Measurements from ENCODE around the gene LAG3. TPM values are rescaled to one million over a fixed set of nuclear protein-coding genes. Genes with fewer than 3 reads are reported as not detected.

LAG3 gene
- total RNA-seq, 1 experiment from 2014 or later, result 0.25 TPM

GRCh38 chr12:6821591-6822425 is 49.5 kb downstream of the LAG3 start, which contains the start of gene GPR162:
GPR162 (plus strand) TSS chr12:6821821; CDS start chr12:6823899, 2,078 bp downstream.
- DNase-seq (ENCODE audit: extremely low read depth, low read depth), result no peak

DNA sequence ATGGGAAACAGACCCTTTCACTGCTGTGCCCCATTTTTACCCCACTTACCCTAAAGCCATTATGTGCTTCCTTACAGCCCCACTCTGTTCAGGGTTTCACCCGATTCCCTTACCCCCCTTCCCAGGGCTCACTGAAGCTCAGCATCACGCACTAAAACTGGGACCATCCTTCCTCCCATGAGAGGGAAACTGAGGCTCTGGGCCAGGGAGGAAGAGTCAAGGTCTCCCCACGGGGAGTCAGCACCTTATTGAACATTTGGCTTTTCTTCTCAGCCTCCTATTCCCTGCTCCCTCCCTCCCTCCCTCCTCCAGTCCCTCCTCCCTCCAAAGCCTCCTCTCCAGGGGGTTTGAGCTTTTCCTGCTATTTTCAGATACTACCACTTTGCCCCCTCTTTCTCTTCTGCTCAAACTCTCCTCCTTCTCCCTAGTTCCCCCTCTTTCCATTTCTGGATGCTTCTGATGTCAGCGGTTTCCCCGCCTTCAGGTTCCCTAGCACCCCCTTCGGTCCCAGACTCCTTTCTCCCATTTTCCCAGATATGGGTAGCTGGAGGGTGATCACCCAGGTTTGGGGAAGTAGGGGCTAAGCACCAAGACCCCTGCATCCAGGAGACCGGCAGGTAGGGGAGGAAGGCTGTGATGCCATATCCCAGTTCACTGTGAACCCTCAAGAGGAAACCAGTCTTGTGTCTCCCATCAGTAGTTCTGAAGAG is 50.3 kb downstream of the LAG3 start:
- DNase-seq (ENCODE audit: extremely low read depth, low read depth), result no peak

- DNase-seq (ENCODE audit: extremely low read depth, low read depth), result no peak
Observed at GRCh38 chr12:6823182-6824084, 51.1 kb downstream of the LAG3 start.

- DNase-seq (ENCODE audit: extremely low read depth, low read depth), result no peak
Observed at GRCh38 chr12:6824085-6824775, 51.9 kb downstream of the LAG3 start.

GRCh38 chr12:6824901-6825381 is 52.6 kb downstream of the LAG3 start:
- no peak for DNase-seq (ENCODE audit: extremely low read depth, low read depth)

GRCh38 chr12:6825398-6826124 is 53.2 kb downstream of the LAG3 start:
- DNase-seq (ENCODE audit: extremely low read depth, low read depth), result peak; percentile 69

GRCh38 chr12:6826125-6826733 is 53.9 kb downstream of the LAG3 start:
- DNase-seq (ENCODE audit: extremely low read depth, low read depth), result no peak

DNA sequence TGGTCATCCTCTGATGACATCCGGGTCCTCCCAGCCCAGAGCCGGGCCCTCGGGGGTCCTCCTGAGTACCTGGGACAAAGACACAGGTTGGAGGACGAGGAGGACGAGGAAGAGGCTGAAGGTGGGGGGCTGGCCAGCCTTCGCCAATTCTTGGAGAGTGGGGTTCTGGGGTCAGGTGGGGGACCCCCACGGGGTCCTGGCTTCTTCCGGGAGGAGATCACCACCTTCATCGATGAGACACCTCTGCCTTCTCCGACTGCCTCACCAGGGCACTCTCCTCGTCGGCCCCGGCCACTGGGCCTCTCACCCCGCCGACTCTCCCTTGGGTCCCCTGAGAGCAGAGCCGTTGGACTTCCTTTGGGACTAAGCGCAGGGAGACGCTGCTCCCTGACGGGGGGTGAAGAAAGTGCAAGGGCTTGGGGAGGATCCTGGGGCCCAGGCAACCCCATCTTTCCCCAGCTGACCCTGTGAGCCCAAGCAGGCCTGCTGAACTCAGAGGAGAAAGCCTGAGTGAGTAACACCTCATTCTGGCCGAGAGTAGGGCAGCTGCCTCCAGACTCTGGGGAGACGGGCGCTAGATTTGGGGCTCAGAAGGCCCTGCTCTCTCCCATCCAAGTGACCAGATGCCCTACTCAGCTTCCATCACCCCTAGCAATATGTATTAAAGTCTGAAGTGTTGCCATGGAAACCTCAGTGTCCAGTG is 54.6 kb downstream of the LAG3 start:
- DNase-seq (ENCODE audit: extremely low read depth, low read depth), result no peak

GRCh38 chr12:6827437-6827911 is 55.2 kb downstream of the LAG3 start:
- DNase-seq (ENCODE audit: extremely low read depth, low read depth), result peak; percentile 75

Other genes with a start within 250 kb of the LAG3 start
- gene GAPDH, start 238.0 kb upstream of the LAG3 start, total RNA-seq (2014; rRNA removed; shearing (Covaris generic)), result 9,568 and 10,591 TPM in 2 replicates
- gene IFFO1, start 216.5 kb upstream of the LAG3 start, total RNA-seq (2014; rRNA removed; shearing (Covaris generic)), result 0.15 TPM in 1 of 2 replicates, not detected in the other
- gene NOP2, start 204.2 kb upstream of the LAG3 start, total RNA-seq (2014; rRNA removed; shearing (Covaris generic)), result 54.0 and 58.2 TPM in 2 replicates
- gene CHD4, start 165.1 kb upstream of the LAG3 start, total RNA-seq (2014; rRNA removed; shearing (Covaris generic)), result 67.0 and 83.8 TPM in 2 replicates
- gene LPAR5, start 136.6 kb upstream of the LAG3 start, total RNA-seq (2014; rRNA removed; shearing (Covaris generic)), result not detected in 2 replicates
- gene ACRBP, start 125.1 kb upstream of the LAG3 start, total RNA-seq (2014; rRNA removed; shearing (Covaris generic)), result 0.40 TPM in 1 of 2 replicates, not detected in the other
- gene ING4, start 109.4 kb upstream of the LAG3 start, total RNA-seq (2014; rRNA removed; shearing (Covaris generic)), result 16.3 and 17.6 TPM in 2 replicates
- 14.7 and 18.9 TPM in 2 replicates for gene ZNF384, start 83.1 kb upstream of the LAG3 start, total RNA-seq (2014; rRNA removed; shearing (Covaris generic))
- gene PIANP, start 71.7 kb upstream of the LAG3 start, total RNA-seq (2014; rRNA removed; shearing (Covaris generic)), result not detected in 2 replicates
- gene COPS7A, start 48.5 kb upstream of the LAG3 start, total RNA-seq (2014; rRNA removed; shearing (Covaris generic)), result 75.2 and 77.1 TPM in 2 replicates
- 96.3 and 98.8 TPM in 2 replicates for gene MLF2, start 19.4 kb upstream of the LAG3 start, total RNA-seq (2014; rRNA removed; shearing (Covaris generic))
- 116 and 158 TPM in 2 replicates for gene PTMS, start 6.2 kb upstream of the LAG3 start, total RNA-seq (2014; rRNA removed; shearing (Covaris generic))
- gene CD4, start 17.0 kb downstream of the LAG3 start, total RNA-seq (2014; rRNA removed; shearing (Covaris generic)), result not detected in 2 replicates
- 0.61 and 0.94 TPM in 2 replicates for gene GPR162, start 49.3 kb downstream of the LAG3 start, total RNA-seq (2014; rRNA removed; shearing (Covaris generic))
- 16.4 and 16.8 TPM in 2 replicates for gene P3H3, start 55.9 kb downstream of the LAG3 start, total RNA-seq (2014; rRNA removed; shearing (Covaris generic))
- gene GNB3, start 68.4 kb downstream of the LAG3 start, total RNA-seq (2014; rRNA removed; shearing (Covaris generic)), result 1.5 and 2.3 TPM in 2 replicates
- gene CDCA3, start 78.8 kb downstream of the LAG3 start, total RNA-seq (2014; rRNA removed; shearing (Covaris generic)), result 31.6 and 33.4 TPM in 2 replicates
- gene USP5, start 79.6 kb downstream of the LAG3 start, total RNA-seq (2014; rRNA removed; shearing (Covaris generic)), result 30.7 and 33.5 TPM in 2 replicates
- 885 and 1,221 TPM in 2 replicates for gene TPI1, start 95.0 kb downstream of the LAG3 start, total RNA-seq (2014; rRNA removed; shearing (Covaris generic))
- 8.1 and 9.1 TPM in 2 replicates for gene SPSB2, start 100.8 kb downstream of the LAG3 start, total RNA-seq (2014; rRNA removed; shearing (Covaris generic))
- 11.9 and 12.7 TPM in 2 replicates for gene LRRC23, start 132.3 kb downstream of the LAG3 start, total RNA-seq (2014; rRNA removed; shearing (Covaris generic))
- 12.4 and 13.2 TPM in 2 replicates for gene ENO2, start 142.1 kb downstream of the LAG3 start, total RNA-seq (2014; rRNA removed; shearing (Covaris generic))
- 6.6 and 10.5 TPM in 2 replicates for gene ATN1, start 155.4 kb downstream of the LAG3 start, total RNA-seq (2014; rRNA removed; shearing (Covaris generic))
- gene RNU7-1, start 171.3 kb downstream of the LAG3 start, total RNA-seq (2014; rRNA removed; shearing (Covaris generic)), result not detected in 2 replicates
- gene C12orf57, start 171.5 kb downstream of the LAG3 start, total RNA-seq (2014; rRNA removed; shearing (Covaris generic)), result 127 and 130 TPM in 2 replicates
- 3.4 and 5.4 TPM in 2 replicates for gene PTPN6, start 178.8 kb downstream of the LAG3 start, total RNA-seq (2014; rRNA removed; shearing (Covaris generic))
- gene PHB2, start 198.1 kb downstream of the LAG3 start, total RNA-seq (2014; rRNA removed; shearing (Covaris generic)), result 277 and 299 TPM in 2 replicates
- 47.5 and 52.5 TPM in 2 replicates for gene EMG1, start 198.4 kb downstream of the LAG3 start, total RNA-seq (2014; rRNA removed; shearing (Covaris generic))
- gene LPCAT3, start 246.0 kb downstream of the LAG3 start, total RNA-seq (2014; rRNA removed; shearing (Covaris generic)), result 9.3 and 10.6 TPM in 2 replicates

Data from NCI-H460 (cell line).